K562 (cell line): Measurements from ENCODE around the gene RAB26. TPM values are rescaled to one million over a fixed set of nuclear protein-coding genes. Genes with fewer than 3 reads are reported as not detected.

Source experiments
- ATAC-seq: fragments of 200-7000 bp; cut with Tn5 transposase; 3 replicates; pipeline ENCODE4 v1.9.1; 2020; ENCODE audit warnings: moderate library complexity
- BruUV-seq: library from RNA; stranded (reverse); fragments of 400-500 nt; replicated peaks from 2 replicates; lab custom pipeline; 2021; lab: Mats Ljungman, UMichigan
- CTCF ChIA-PET: fragments of 300-600 bp; formaldehyde crosslinking; extraction: SDS; loops from one replicate; lab custom pipeline; 2021; ENCODE audit warnings: low intra/inter-chr PET ratio; lab: Yijun Ruan, JAX
- POLR2A ChIA-PET: fragments of 300-600, 350-650 bp; sonication (Branson Sonifier 250); formaldehyde crosslinking; extraction: SDS; loops from one replicate; lab custom pipeline; 2021; ENCODE audit warnings: antibody characterized with exemption, inconsistent platforms; lab: Yijun Ruan, JAX
- DNase-seq, 4 experiments: peaks; one replicate each; pipeline versions ENCODE4 v3.0.0 to v3.0.0-alpha.2; 2011 to 2018; ENCODE audit warnings: low spot score in 3 of 4, mixed read lengths in 3 of 4; ENCODE audit errors: extremely low read depth in 1 of 4
- FAIRE-seq: peaks from 2 replicates; lab custom pipeline; 2011; peaks lifted over from hg19 to GRCh38; lab: Jason Lieb, UNC
- H2AFZ ChIP-seq: 2 replicates; pipeline ENCODE4 v1.6.0; 2011; ENCODE audit warnings: low read depth, low read length, control low read depth, inconsistent platforms
- H3K27ac ChIP-seq: fragments of 200-600 bp; 3 replicates; pipeline ENCODE4 v1.8.0; 2011; ENCODE audit warnings: low read depth, mild to moderate bottlenecking, control low read depth, inconsistent platforms, low read length, moderate library complexity, mixed read lengths; ENCODE audit errors: extremely low read depth
- H3K27me3 ChIP-seq, 2 experiments: fragments of 300-600 bp in 1 of 2; 2 replicates in 1 of 2; 3 replicates in 1 of 2; pipeline versions ENCODE4 v1.6.0 to v1.8.0; 2011; ENCODE audit warnings: inconsistent platforms in 2 of 2, low read length in 2 of 2, mild to moderate bottlenecking in 1 of 2, mixed read lengths in 1 of 2, moderate library complexity in 1 of 2; ENCODE audit not compliant: control insufficient read depth in 2 of 2, insufficient read depth in 2 of 2
- H3K36me3 ChIP-seq: fragments of 300-600 bp; 3 replicates; pipeline ENCODE4 v1.8.0; 2011; ENCODE audit warnings: mild to moderate bottlenecking, low read length, inconsistent platforms; ENCODE audit not compliant: control insufficient read depth, insufficient read depth
- H3K4me1 ChIP-seq, 2 experiments: fragments of 200-600 bp in 1 of 2; replicated peaks in 1 of 2; 2 replicates in 1 of 2; 3 replicates in 1 of 2; pipeline versions ENCODE4 v1.5.1 to v1.8.0; 2011; ENCODE audit warnings: inconsistent platforms in 2 of 2, low read length in 2 of 2, mild to moderate bottlenecking in 1 of 2, mixed read lengths in 1 of 2, moderate library complexity in 1 of 2; ENCODE audit not compliant: control insufficient read depth in 2 of 2, insufficient read depth in 2 of 2
- H3K4me2 ChIP-seq: 2 replicates; pipeline ENCODE4 v1.6.1; 2011; ENCODE audit warnings: low read length, control low read depth, inconsistent platforms, mixed read lengths; ENCODE audit not compliant: insufficient read depth
- H3K4me3 ChIP-seq: fragments of 200-600 bp; sonication (generic), shearing (Covaris generic); 2 replicates; pipeline ENCODE4 v1.5.1; 2016; ENCODE audit warnings: control low read depth, inconsistent platforms
- H3K79me2 ChIP-seq: fragments of 200-600 bp; 3 replicates; pipeline ENCODE4 v1.8.0; 2011; ENCODE audit warnings: low read length, inconsistent platforms; ENCODE audit not compliant: control insufficient read depth, insufficient read depth
- H3K9ac ChIP-seq, 2 experiments: 2 replicates each; pipeline versions ENCODE4 v1.6.0 to v1.6.1; 2011; ENCODE audit warnings: low read depth in 2 of 2, low read length in 2 of 2, control low read depth in 1 of 2, inconsistent platforms in 1 of 2, mild to moderate bottlenecking in 1 of 2, mixed read lengths in 1 of 2; ENCODE audit not compliant: insufficient read depth in 1 of 2
- H3K9me1 ChIP-seq: one replicate; pipeline ENCODE4 v1.6.0; 2011; ENCODE audit warnings: inconsistent platforms, mild to moderate bottlenecking, low read length, moderate library complexity; ENCODE audit not compliant: control insufficient read depth, insufficient read depth
- H3K9me3 ChIP-seq: replicated peaks from 2 replicates; pipeline ENCODE4 v1.5.1; 2011; ENCODE audit warnings: low read depth, low read length, inconsistent platforms; ENCODE audit not compliant: control insufficient read depth, insufficient read depth
- H4K20me1 ChIP-seq: replicated peaks from 2 replicates; pipeline ENCODE4 v1.6.1; 2011; ENCODE audit warnings: low read length, inconsistent platforms, mixed read lengths; ENCODE audit not compliant: control insufficient read depth, insufficient read depth
- FIP1L1 ChIP-seq: fragments of 200-400 bp; formaldehyde crosslinking; IDR thresholded peaks from 2 replicates; pipeline ENCODE4 v1.6.1; 2018; ENCODE audit warnings: mild to moderate bottlenecking, low read depth, low read length; ENCODE audit not compliant: poor library complexity, severe bottlenecking
- ILF3 ChIP-seq: fragments of 450-650 bp; IDR thresholded peaks from 2 replicates; pipeline ENCODE4 v1.6.1; 2018; ENCODE audit warnings: antibody characterized with exemption, mild to moderate bottlenecking, moderate library complexity, borderline replicate concordance
- IRF2 ChIP-seq: sonication (generic); formaldehyde crosslinking; IDR thresholded peaks from 2 replicates; pipeline ENCODE4 v1.8.1; 2022; ENCODE audit warnings: mild to moderate bottlenecking, missing genetic modification reagents
- SIN3B ChIP-seq: fragments of 450-650 bp; IDR thresholded peaks from 2 replicates; pipeline ENCODE4 v1.6.1; 2017; ENCODE audit warnings: low read depth, mild to moderate bottlenecking, moderate library complexity
- SMARCA5 ChIP-seq: fragments of 450-650 bp; IDR thresholded peaks from 2 replicates; pipeline ENCODE4 v1.6.1; 2016
- ZNF212 ChIP-seq: fragments of 450-650 bp; formaldehyde crosslinking; IDR thresholded peaks from 2 replicates; pipeline ENCODE4 v1.4.0; 2020; ENCODE audit warnings: mild to moderate bottlenecking
- ZNF23 ChIP-seq: fragments of 250-450 bp; sonication (Bioruptor Pico); IDR thresholded peaks from 2 replicates; pipeline ENCODE4 v1.4.0; 2020; ENCODE audit warnings: mild to moderate bottlenecking
- WGBS: fragments of 100-300 bp; shearing (Covaris generic); methylation state at CpG from one replicate; pipeline ENCODE4 v1.1.6; 2016; ENCODE audit warnings: low coverage, mixed read lengths; ENCODE audit not compliant: insufficient coverage; ENCODE audit errors: missing lambda C conversion rate; 5-methylcytosine and 5-hydroxymethylcytosine counted together
- in situ Hi-C: fragments of 300-500 bp; cut with MboI; formaldehyde crosslinking; loops from 4 replicates; pipeline ENCODE4 v1.15.0; 2018; ENCODE audit warnings: inconsistent platforms, mixed read lengths
- intact Hi-C: fragments of 100-400 bp; cut with micrococcal nuclease; formaldehyde crosslinking; loops from 2 replicates; pipeline ENCODE4 v1.14.2; 2022
- polyA plus RNA-seq, 8 experiments: library from polyadenylated mRNA; depleted of rRNA in 4 of 8; stranded (reverse) in 5 of 8; unstranded in 3 of 8; fragments of >200 nt; fragmentation: Nextera tagmentation in 2 of 8; fragmentation: Illumina TruSeq in 1 of 8; extraction: Ambion mirVana in 2 of 8; extraction: Trizol in 1 of 8; gene quantifications; 2 replicates each; pipeline versions ENCODE4 v1.2.1 to v1.2.3, GENCODE V29; 2011 to 2014; ENCODE audit warnings: inconsistent platforms in 1 of 8, missing spikeins in 1 of 8
- total RNA-seq, 7 experiments: library from RNA; depleted of rRNA in 6 of 7; stranded (reverse); fragments of >200 nt in 6 of 7; fragmentation: Illumina TruSeq in 2 of 7; extraction: Trizol in 2 of 7; gene quantifications; 2 replicates each; pipeline versions ENCODE4 v1.2.1 to v1.2.3, GENCODE V29; 2011 to 2021; ENCODE audit warnings: low replicate concordance in 1 of 7
- TF ChIP-seq, protein P1 (sequence below): fragments of 450-650 bp; IDR thresholded peaks from 2 replicates; pipeline ENCODE4 v1.6.1; 2016
- TF ChIP-seq, protein P2 (sequence below), 2 experiments: fragments of 450-650 bp; formaldehyde crosslinking in 1 of 2; IDR thresholded peaks; 2 replicates each; pipeline versions ENCODE4 v1.4.0 to v1.6.1; 2014 to 2020; ENCODE audit warnings: mild to moderate bottlenecking in 2 of 2, borderline replicate concordance in 1 of 2, low read depth in 1 of 2
- TF ChIP-seq, protein P3 (sequence below): fragments of 450-650 bp; formaldehyde crosslinking; IDR thresholded peaks from 2 replicates; pipeline ENCODE4 v1.4.0; 2022; ENCODE audit warnings: mild to moderate bottlenecking, moderate library complexity

RAB26 gene
- total and polyA plus RNA-seq, 9 of the 15 experiments (the other 6 are each of a cell fraction or from before 2014, with no cell fraction given) = 0.25 to 6.1 (median 2.1) TPM

DNA sequence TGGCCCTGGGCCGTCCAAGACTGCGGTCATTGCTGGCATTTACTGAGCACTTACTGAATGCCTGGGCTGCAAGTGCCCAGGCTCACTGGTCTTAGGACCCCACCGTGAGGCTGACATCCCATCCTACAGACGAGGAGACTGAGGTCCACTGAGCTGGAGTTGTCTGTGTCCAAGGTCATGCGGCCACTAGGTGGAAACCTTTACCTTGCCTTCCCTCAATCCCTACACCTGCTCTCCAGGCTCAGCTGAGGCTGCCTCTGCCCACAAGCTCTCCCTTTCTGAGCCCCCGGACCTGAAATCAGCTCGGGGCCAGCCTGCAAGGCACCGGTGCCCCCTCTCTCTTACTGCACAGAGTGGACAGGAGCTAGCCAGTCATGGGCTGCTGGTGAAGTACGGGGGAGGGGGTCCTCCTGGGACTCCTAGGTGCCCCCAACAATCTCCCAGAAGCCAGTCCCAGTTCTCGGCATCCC is 46.5 kb downstream of the RAB26 start:
- no peaks in the 10 kb centered on the region for H3K36me3 ChIP-seq
- intact Hi-C loops = loop anchor here (5.0 kb wide), 2 partner anchors 57 to 302 kb away; partner anchors contain the start of gene ECI1
- H3K27ac ChIP-seq = no peak overlapping the region
- no peak overlapping the region for H2AFZ ChIP-seq
- POLR2A ChIA-PET = interaction anchor here (0.7 to 2.5 kb wide), 11 partner anchors 10 to 488 kb away, joined by 3 to 17 read pairs (median 5); partner anchors contain the start of genes ECI1, KCTD5, MLST8 and TRAF7
- CTCF ChIA-PET = interaction anchor here (1.0 to 2.8 kb wide), 4 partner anchors 56 to 732 kb away, joined by 3 to 18 read pairs (median 4); partner anchors contain the start of gene ECI1
- H4K20me1 ChIP-seq = 0 out of 2 replicates have a peak, but pooled peaks cover 6% of the 10 kb centered on the region
- WGBS = 11% methylated on average over 10 of the region's 10 CpGs
- peak in 3 of 4 experiments; percentile 45 to 83 (median 73) for DNase-seq
- no peak overlapping the region for H3K4me3 ChIP-seq
- no peaks in the 10 kb centered on the region for H3K79me2 ChIP-seq
- in situ Hi-C loops = no loop called here
- H3K9ac ChIP-seq = 0 out of 4 replicates have a peak overlapping the region, but pooled peaks of 1 of the 2 experiments have one; percentile 47
- peak; percentile 90 for ATAC-seq
- H3K4me2 ChIP-seq = no peak overlapping the region
- peaks cover 0 to 5% of the 10 kb centered on the region in 2 experiments; a peak in 2 of 5 replicates for H3K27me3 ChIP-seq
- H3K9me1 ChIP-seq = no peaks in the 10 kb centered on the region
- peak; percentile 95 for FAIRE-seq
- H3K9me3 ChIP-seq = no peaks in the 10 kb centered on the region
- peaks cover 3 to 65% of the 10 kb centered on the region in 2 experiments; a peak in 4 of 5 replicates for H3K4me1 ChIP-seq
- BruUV-seq = no TSS peak
- TF ChIP-seq FIP1L1 (no peak), ZNF212 (CRISPR knock-in tag) (no peak), ZNF23 (CRISPR knock-in tag) (no peak), ILF3 (no peak), SMARCA5 (peak; percentile 96), IRF2 (CRISPR knock-in tag) (no peak), SIN3B (no peak)
- TF ChIP-seq, protein P1, sequence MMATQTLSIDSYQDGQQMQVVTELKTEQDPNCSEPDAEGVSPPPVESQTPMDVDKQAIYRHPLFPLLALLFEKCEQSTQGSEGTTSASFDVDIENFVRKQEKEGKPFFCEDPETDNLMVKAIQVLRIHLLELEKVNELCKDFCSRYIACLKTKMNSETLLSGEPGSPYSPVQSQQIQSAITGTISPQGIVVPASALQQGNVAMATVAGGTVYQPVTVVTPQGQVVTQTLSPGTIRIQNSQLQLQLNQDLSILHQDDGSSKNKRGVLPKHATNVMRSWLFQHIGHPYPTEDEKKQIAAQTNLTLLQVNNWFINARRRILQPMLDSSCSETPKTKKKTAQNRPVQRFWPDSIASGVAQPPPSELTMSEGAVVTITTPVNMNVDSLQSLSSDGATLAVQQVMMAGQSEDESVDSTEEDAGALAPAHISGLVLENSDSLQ = no peak
- TF ChIP-seq, protein P2, sequence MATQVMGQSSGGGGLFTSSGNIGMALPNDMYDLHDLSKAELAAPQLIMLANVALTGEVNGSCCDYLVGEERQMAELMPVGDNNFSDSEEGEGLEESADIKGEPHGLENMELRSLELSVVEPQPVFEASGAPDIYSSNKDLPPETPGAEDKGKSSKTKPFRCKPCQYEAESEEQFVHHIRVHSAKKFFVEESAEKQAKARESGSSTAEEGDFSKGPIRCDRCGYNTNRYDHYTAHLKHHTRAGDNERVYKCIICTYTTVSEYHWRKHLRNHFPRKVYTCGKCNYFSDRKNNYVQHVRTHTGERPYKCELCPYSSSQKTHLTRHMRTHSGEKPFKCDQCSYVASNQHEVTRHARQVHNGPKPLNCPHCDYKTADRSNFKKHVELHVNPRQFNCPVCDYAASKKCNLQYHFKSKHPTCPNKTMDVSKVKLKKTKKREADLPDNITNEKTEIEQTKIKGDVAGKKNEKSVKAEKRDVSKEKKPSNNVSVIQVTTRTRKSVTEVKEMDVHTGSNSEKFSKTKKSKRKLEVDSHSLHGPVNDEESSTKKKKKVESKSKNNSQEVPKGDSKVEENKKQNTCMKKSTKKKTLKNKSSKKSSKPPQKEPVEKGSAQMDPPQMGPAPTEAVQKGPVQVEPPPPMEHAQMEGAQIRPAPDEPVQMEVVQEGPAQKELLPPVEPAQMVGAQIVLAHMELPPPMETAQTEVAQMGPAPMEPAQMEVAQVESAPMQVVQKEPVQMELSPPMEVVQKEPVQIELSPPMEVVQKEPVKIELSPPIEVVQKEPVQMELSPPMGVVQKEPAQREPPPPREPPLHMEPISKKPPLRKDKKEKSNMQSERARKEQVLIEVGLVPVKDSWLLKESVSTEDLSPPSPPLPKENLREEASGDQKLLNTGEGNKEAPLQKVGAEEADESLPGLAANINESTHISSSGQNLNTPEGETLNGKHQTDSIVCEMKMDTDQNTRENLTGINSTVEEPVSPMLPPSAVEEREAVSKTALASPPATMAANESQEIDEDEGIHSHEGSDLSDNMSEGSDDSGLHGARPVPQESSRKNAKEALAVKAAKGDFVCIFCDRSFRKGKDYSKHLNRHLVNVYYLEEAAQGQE (IDR thresholded peaks at IDR 0.05; ENCODE audit: borderline replicate concordance) = peak; percentile 75
- TF ChIP-seq, protein P2 (CRISPR knock-in tag; IDR thresholded peaks at IDR 0.05; ENCODE audit: low read depth) = no peak
- TF ChIP-seq, protein P3, sequence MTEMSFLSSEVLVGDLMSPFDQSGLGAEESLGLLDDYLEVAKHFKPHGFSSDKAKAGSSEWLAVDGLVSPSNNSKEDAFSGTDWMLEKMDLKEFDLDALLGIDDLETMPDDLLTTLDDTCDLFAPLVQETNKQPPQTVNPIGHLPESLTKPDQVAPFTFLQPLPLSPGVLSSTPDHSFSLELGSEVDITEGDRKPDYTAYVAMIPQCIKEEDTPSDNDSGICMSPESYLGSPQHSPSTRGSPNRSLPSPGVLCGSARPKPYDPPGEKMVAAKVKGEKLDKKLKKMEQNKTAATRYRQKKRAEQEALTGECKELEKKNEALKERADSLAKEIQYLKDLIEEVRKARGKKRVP (CRISPR knock-in tag) = no peak
